ENCODE data around the gene RAB1B. TPM values are rescaled to one million over a fixed set of nuclear protein-coding genes. Genes with fewer than 3 reads are reported as not detected.

RAB1B gene
- total RNA-seq, 3 donors from 2014 or later = 87.2 to 99.4 (median 98.2) TPM

DNA sequence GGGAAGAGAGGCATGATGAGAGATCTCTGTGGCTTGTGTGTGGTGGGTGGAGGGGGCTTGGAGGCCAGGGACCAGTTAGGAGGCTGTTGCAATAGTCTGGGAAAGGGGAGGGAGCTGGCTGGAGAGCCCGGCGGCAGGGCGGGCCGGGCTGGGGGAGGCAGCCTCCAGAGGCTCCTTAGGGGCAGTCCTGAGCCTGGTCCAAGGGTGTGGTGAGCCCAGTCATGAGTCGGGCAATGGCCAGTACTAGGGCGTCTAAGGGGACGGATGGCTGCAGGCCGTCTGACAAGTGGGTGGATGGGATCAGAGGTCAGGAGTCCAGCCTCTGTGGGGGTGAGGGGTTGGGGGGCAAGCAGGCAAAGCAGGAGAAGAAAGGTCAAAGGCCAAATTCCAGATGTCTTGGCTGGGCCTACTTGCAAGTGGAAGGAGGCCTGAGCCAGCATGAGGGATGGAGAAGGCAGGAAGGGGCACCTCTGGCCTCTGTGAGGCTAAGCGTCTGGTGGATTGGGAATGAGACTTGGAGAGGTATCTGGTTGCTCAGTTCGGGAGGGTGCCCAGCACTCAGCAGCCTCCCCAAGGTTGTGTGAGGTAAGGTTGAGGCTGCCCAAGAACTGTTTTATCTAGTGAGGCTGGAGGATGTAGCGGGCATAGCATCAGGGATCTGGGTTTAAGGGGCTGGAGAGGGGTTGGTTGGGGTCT is 54.4 kb downstream of the RAB1B start:
- TF ChIP-seq POLR2AphosphoS5 (IDR thresholded peaks at IDR 0.05) (peak in 1 of 3 donors; percentile 27), POLR2A (IDR thresholded peaks at IDR 0.05) (no peak)
- H3K4me1 ChIP-seq = peaks cover 6 to 11% of the 10 kb centered on the region in 2 donors
- H3K4me3 ChIP-seq = no peak overlapping the region
- peak overlapping the region in 1 of 2 donors; percentile 75 for H3K27ac ChIP-seq
- H3K36me3 ChIP-seq = no peaks in the 10 kb centered on the region
- no peak for DNase-seq (ENCODE audit: low spot score in 2 of 2)
- intact Hi-C loops (cut with DNase I; ENCODE audit: low total_unique reads) = no loop called here
- H3K9me3 ChIP-seq = no peaks in the 10 kb centered on the region
- H3K27me3 ChIP-seq = no peaks in the 10 kb centered on the region

DNA sequence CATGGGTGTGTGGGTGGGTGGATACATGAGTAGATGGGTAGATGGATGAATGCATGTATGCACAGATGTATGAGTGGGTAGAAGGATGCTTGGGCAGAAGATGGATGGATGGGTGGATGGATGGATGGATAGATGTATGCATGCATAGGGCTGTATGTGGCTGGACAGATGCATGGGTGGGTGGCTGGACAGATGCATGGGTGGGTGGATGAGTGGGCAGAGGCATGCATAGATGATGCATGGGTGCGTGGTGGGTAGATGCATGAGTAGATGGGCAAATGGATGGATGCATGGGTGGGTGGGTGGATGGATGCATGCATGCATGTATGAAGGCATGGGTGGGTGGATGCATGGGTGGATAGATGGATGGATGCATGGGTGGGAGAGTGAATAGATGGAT is 55.2 kb downstream of the RAB1B start:
- Histone ChIP-seq H3K9me3 (no peaks in the 10 kb centered on the region), H3K36me3 (no peaks in the 10 kb centered on the region), H3K4me1 (peaks cover 3 to 6% of the 10 kb centered on the region in 2 donors), H3K27ac (no peak overlapping the region), H3K27me3 (no peaks in the 10 kb centered on the region), H3K4me3 (no peak overlapping the region)
- no peak for DNase-seq (ENCODE audit: low spot score in 2 of 2)
- intact Hi-C loops (cut with DNase I; ENCODE audit: low total_unique reads) = no loop called here
- TF ChIP-seq POLR2A (IDR thresholded peaks at IDR 0.05) = no peak
- TF ChIP-seq, protein P1, sequence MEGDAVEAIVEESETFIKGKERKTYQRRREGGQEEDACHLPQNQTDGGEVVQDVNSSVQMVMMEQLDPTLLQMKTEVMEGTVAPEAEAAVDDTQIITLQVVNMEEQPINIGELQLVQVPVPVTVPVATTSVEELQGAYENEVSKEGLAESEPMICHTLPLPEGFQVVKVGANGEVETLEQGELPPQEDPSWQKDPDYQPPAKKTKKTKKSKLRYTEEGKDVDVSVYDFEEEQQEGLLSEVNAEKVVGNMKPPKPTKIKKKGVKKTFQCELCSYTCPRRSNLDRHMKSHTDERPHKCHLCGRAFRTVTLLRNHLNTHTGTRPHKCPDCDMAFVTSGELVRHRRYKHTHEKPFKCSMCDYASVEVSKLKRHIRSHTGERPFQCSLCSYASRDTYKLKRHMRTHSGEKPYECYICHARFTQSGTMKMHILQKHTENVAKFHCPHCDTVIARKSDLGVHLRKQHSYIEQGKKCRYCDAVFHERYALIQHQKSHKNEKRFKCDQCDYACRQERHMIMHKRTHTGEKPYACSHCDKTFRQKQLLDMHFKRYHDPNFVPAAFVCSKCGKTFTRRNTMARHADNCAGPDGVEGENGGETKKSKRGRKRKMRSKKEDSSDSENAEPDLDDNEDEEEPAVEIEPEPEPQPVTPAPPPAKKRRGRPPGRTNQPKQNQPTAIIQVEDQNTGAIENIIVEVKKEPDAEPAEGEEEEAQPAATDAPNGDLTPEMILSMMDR (IDR thresholded peaks at IDR 0.05) = no peak
- no peak for TF ChIP-seq POLR2AphosphoS5 (IDR thresholded peaks at IDR 0.05)

DNA sequence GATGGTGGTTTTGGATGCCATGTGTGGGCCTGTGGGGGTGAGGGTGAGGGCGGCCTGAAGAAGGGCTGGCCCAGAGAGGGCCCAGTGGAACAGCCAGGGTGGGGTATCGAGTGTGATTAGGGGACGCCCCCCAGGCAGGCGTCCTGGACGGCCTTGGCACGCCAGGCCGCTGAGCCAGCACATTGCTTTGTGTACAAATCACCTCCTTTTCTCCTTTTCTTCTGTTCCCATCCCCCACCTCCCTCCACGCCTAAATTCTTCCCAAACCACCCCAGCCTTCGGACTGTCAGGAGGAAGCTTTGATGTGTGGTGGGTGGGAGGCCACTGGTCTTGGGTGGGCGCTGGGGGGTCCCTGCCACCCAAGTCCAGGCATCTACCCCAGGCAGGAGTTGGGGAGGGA is 56.2 kb downstream of the RAB1B start:
- H3K4me1 ChIP-seq = peaks cover 3% of the 10 kb centered on the region in 2 donors
- intact Hi-C loops (cut with DNase I; ENCODE audit: low total_unique reads) = loop anchor here (1.0 kb wide), 1 partner anchor 32 kb away; no protein-coding TSS in a partner anchor
- H3K9me3 ChIP-seq = no peaks in the 10 kb centered on the region
- H3K36me3 ChIP-seq = no peaks in the 10 kb centered on the region
- no peaks in the 10 kb centered on the region for H3K27me3 ChIP-seq
- peak overlapping the region in 1 of 2 donors; percentile 91 for H3K27ac ChIP-seq
- H3K4me3 ChIP-seq = no peak overlapping the region
- no peak for TF ChIP-seq POLR2A (IDR thresholded peaks at IDR 0.05)
- no peak for TF ChIP-seq POLR2AphosphoS5 (IDR thresholded peaks at IDR 0.05)
- TF ChIP-seq, protein P1 (IDR thresholded peaks at IDR 0.05) = no peak
- no peak for DNase-seq (ENCODE audit: low spot score in 2 of 2)

DNA sequence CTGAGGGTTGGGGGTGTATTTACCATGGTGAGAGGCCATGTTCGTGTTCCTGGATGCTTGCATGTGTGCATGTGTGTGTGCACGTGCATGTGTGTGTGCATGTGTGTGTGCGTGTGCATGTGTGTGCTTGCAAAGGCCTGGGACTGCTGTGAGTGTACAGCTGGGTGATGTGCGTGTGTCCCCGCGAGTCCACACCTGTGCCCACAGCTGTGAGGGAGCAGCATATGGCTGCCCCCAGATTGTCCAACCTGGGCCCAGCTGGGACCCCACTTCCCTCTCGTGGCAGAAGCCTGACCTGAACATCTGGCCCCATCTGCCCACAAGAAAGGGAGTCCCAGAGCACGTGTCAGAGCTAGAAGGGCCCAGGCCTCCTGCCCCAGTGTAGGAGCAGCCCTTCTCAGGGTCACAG is 56.8 kb downstream of the RAB1B start:
- TF ChIP-seq POLR2AphosphoS5 (IDR thresholded peaks at IDR 0.05) (no peak), POLR2A (IDR thresholded peaks at IDR 0.05) (no peak)
- TF ChIP-seq, protein P1 (IDR thresholded peaks at IDR 0.05) = no peak
- Histone ChIP-seq H3K9me3 (no peaks in the 10 kb centered on the region), H3K4me3 (no peak overlapping the region), H3K4me1 (peaks cover 3% of the 10 kb centered on the region in 2 donors), H3K27ac (peak overlapping the region in 1 of 2 donors; percentile 91), H3K36me3 (no peaks in the 10 kb centered on the region), H3K27me3 (no peaks in the 10 kb centered on the region)
- DNase-seq (ENCODE audit: low spot score in 2 of 2) = no peak
- intact Hi-C loops (cut with DNase I; ENCODE audit: low total_unique reads) = loop anchor here (1.0 kb wide), 1 partner anchor 33 kb away; no protein-coding TSS in a partner anchor

DNA sequence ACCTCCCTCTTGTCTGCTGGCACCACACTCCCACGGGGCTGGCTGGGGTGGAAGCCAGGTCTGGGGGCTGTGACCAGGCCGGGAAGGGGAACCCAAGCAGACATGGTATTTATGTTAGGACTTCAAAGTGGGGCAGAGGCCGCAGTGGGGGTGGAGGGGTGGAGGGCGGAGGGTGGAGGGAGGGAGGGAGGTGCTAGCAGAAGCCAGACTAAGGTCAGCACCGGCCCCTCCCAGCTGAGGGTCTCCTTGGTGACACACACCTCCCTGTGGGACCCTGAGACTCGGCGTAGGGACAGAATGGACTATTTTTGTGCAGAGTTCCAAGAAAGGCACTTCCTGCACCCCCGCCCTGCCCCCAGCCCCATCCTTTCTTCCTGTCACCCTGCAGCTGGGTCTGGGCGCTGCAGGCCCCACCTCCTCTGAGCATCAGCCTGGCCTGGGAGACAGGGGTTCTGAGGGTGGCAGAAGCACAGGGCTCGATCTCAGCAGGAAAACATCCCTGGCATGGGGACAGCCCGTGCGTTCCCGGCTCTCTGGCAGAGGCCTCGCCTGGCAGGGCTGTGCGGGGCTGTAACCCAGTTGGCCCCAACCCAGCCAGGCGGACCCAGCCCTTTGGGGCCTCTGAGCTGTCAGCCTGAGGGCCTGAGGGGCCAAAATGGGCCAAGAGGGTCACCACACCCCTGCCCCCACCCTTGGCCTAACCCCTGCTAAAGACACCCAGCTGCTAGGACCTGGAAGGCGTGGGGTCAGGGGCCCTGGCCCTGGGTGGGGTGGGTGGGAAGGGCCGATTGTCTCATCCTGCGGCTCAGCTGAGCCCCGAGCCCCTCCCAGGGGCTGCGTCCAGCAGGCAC is 58.0 kb downstream of the RAB1B start:
- Histone ChIP-seq H3K27ac (peak overlapping the region; percentile 51 to 91), H3K4me3 (no peak overlapping the region), H3K36me3 (no peaks in the 10 kb centered on the region), H3K27me3 (no peaks in the 10 kb centered on the region), H3K4me1 (peaks cover 3% of the 10 kb centered on the region in 2 donors), H3K9me3 (no peaks in the 10 kb centered on the region)
- TF ChIP-seq POLR2AphosphoS5 (IDR thresholded peaks at IDR 0.05) = no peak
- no peak for TF ChIP-seq POLR2A (IDR thresholded peaks at IDR 0.05)
- TF ChIP-seq, protein P1 (IDR thresholded peaks at IDR 0.05) = no peak
- no peak for DNase-seq (ENCODE audit: low spot score in 2 of 2)
- intact Hi-C loops (cut with DNase I; ENCODE audit: low total_unique reads) = no loop called here

Other genes starting within 250 kb of the RAB1B start
- 1 to 10 TPM in 1 of 3 donors, under 1 TPM in 1, not detected in 1; 0.32 to 1.3 TPM for gene CATSPER1, start 242.2 kb upstream of the RAB1B start, total RNA-seq
- under 1 TPM in 1 of 3 donors, not detected in 2; 0.29 TPM for gene GAL3ST3, start 219.5 kb upstream of the RAB1B start, total RNA-seq
- gene SF3B2, start 216.3 kb upstream of the RAB1B start, total RNA-seq = 100 to 1,000 TPM; 144 to 163 (median 154) TPM
- gene PACS1, start 198.4 kb upstream of the RAB1B start, total RNA-seq = 10 to 100 TPM; 37.9 to 40.6 (median 38.6) TPM
- gene KLC2, start 10.9 kb upstream of the RAB1B start, total RNA-seq = 10 to 100 TPM; 13.2 to 15.4 (median 14.1) TPM
- under 1 TPM in 1 of 3 donors, not detected in 2; 0.48 TPM for gene CNIH2, start 9.5 kb downstream of the RAB1B start, total RNA-seq
- gene YIF1A, start 20.5 kb downstream of the RAB1B start, total RNA-seq = 10 to 100 TPM; 56.8 to 61.4 (median 57.7) TPM
- gene TMEM151A, start 23.3 kb downstream of the RAB1B start, total RNA-seq = 1 to 10 TPM in 1 of 3 donors, under 1 TPM in 2; 0.16 to 1.6 (median 0.33) TPM
- gene CD248, start 48.4 kb downstream of the RAB1B start, total RNA-seq = 10 to 100 TPM; 17.3 to 69.1 (median 24.9) TPM
- 1 to 10 TPM; 3.2 to 6.6 (median 5.2) TPM for gene RIN1, start 67.8 kb downstream of the RAB1B start, total RNA-seq
- gene BRMS1, start 76.5 kb downstream of the RAB1B start, total RNA-seq = 10 to 100 TPM; 52.0 to 61.6 (median 54.3) TPM
- 10 to 100 TPM; 20.0 to 35.4 (median 30.1) TPM for gene B4GAT1, start 79.0 kb downstream of the RAB1B start, total RNA-seq
- 1 to 10 TPM; 4.9 to 7.5 (median 6.4) TPM for gene SLC29A2, start 103.1 kb downstream of the RAB1B start, total RNA-seq
- not detected for gene NPAS4, start 152.4 kb downstream of the RAB1B start, total RNA-seq
- 10 to 100 TPM; 33.1 to 42.3 (median 36.8) TPM for gene MRPL11, start 170.2 kb downstream of the RAB1B start, total RNA-seq
- 10 to 100 TPM; 16.0 to 20.0 (median 18.6) TPM for gene PELI3, start 198.3 kb downstream of the RAB1B start, total RNA-seq
- gene DPP3, start 211.8 kb downstream of the RAB1B start, total RNA-seq = 10 to 100 TPM; 16.5 to 24.3 (median 16.7) TPM
- gene BBS1, start 242.0 kb downstream of the RAB1B start, total RNA-seq = 10 to 100 TPM; 51.5 to 79.5 (median 63.8) TPM

Data from breast epithelium (tissue), 4 donors.